ENCODE results near the gene SIK3. TPM values are rescaled to one million over a fixed set of nuclear protein-coding genes. Genes with fewer than 3 reads are reported as not detected.

The SIK3 gene
- total RNA-seq, 1 experiment from 2014 or later = 33.3 TPM

- Mint-ChIP-seq H3K4me1 (ENCODE audit: insufficient read depth, unreplicated experiment) (peaks cover 14% of the 10 kb centered on the region), H3K9me3 (ENCODE audit: unreplicated experiment) (no peaks in the 10 kb centered on the region), H3K27ac (ENCODE audit: low read depth, unreplicated experiment) (no peak overlapping the region), H3K27me3 (ENCODE audit: insufficient read depth, unreplicated experiment) (no peaks in the 10 kb centered on the region), H3K36me3 (ENCODE audit: insufficient read depth, unreplicated experiment) (no peaks in the 10 kb centered on the region), H3K4me3 (ENCODE audit: unreplicated experiment) (no peak overlapping the region)
- no TSS peak for BruUV-seq (replicated peaks)
- no peak for TF ChIP-seq CTCF (IDR thresholded peaks at IDR 0.05; ENCODE audit: unreplicated experiment)
- no peak for DNase-seq (ENCODE audit: unreplicated experiment)
- intact Hi-C loops (cut with micrococcal nuclease) = loop anchor here (10.0 kb wide), 1 partner anchor 113 kb away; the partner anchor contains the start of gene SIK3
- ChIA-PET CTCF (no interaction called here), POLR2A (interaction anchor here (0.8 to 1.5 kb wide), 3 partner anchors 9 to 116 kb away, joined by 3 to 6 read pairs (median 3); no protein-coding TSS in a partner anchor)
These were observed 116.9 kb downstream of the SIK3 start for GRCh38 chr11:116981266-116981885.

- Mint-ChIP-seq H3K9me3 (ENCODE audit: unreplicated experiment) (no peaks in the 10 kb centered on the region), H3K27me3 (ENCODE audit: insufficient read depth, unreplicated experiment) (no peaks in the 10 kb centered on the region), H3K4me3 (ENCODE audit: unreplicated experiment) (no peak overlapping the region), H3K4me1 (ENCODE audit: insufficient read depth, unreplicated experiment) (peaks cover 10% of the 10 kb centered on the region), H3K27ac (ENCODE audit: low read depth, unreplicated experiment) (no peak overlapping the region), H3K36me3 (ENCODE audit: insufficient read depth, unreplicated experiment) (no peaks in the 10 kb centered on the region)
- CTCF ChIA-PET = interaction anchor here (0.6 kb wide), 1 partner anchor 39 kb away, joined by 3 read pairs; no protein-coding TSS in a partner anchor
- no TSS peak for BruUV-seq (replicated peaks)
- no peak for TF ChIP-seq CTCF (IDR thresholded peaks at IDR 0.05; ENCODE audit: unreplicated experiment)
- intact Hi-C loops (cut with micrococcal nuclease) = loop anchor here (10.0 kb wide), 1 partner anchor 115 kb away; the partner anchor contains the start of gene SIK3
- POLR2A ChIA-PET = interaction anchor here (0.8 kb wide), 1 partner anchor 117 kb away, joined by 3 read pairs; no protein-coding TSS in a partner anchor
- no peak for DNase-seq (ENCODE audit: unreplicated experiment)
These were observed 118.0 kb downstream of the SIK3 start for GRCh38 chr11:116980136-116980793.

- TF ChIP-seq CTCF (IDR thresholded peaks at IDR 0.05; ENCODE audit: unreplicated experiment) = no peak
- ChIA-PET POLR2A (no interaction called here), CTCF (no interaction called here)
- H3K4me3 Mint-ChIP-seq (ENCODE audit: unreplicated experiment) = no peak overlapping the region
- H3K9me3 Mint-ChIP-seq (ENCODE audit: unreplicated experiment) = no peaks in the 10 kb centered on the region
- H3K27ac Mint-ChIP-seq (ENCODE audit: low read depth, unreplicated experiment) = no peak overlapping the region
- intact Hi-C loops (cut with micrococcal nuclease) = no loop called here
- DNase-seq (ENCODE audit: unreplicated experiment) = no peak
- no TSS peak for BruUV-seq (replicated peaks)
- H3K27me3 Mint-ChIP-seq (ENCODE audit: insufficient read depth, unreplicated experiment) = no peaks in the 10 kb centered on the region
- H3K36me3 Mint-ChIP-seq (ENCODE audit: insufficient read depth, unreplicated experiment) = no peaks in the 10 kb centered on the region
- no peaks in the 10 kb centered on the region for H3K4me1 Mint-ChIP-seq (ENCODE audit: insufficient read depth, unreplicated experiment)
These were observed 121.2 kb downstream of the SIK3 start for GRCh38 chr11:116976941-116977570.

GRCh38 chr11:116975661-116976060 is 122.6 kb downstream of the SIK3 start:
- Mint-ChIP-seq H3K4me1 (ENCODE audit: insufficient read depth, unreplicated experiment) (peaks cover 6% of the 10 kb centered on the region), H3K36me3 (ENCODE audit: insufficient read depth, unreplicated experiment) (no peaks in the 10 kb centered on the region), H3K27me3 (ENCODE audit: insufficient read depth, unreplicated experiment) (no peaks in the 10 kb centered on the region), H3K27ac (ENCODE audit: low read depth, unreplicated experiment) (no peak overlapping the region), H3K9me3 (ENCODE audit: unreplicated experiment) (no peaks in the 10 kb centered on the region), H3K4me3 (ENCODE audit: unreplicated experiment) (no peak overlapping the region)
- no peak for TF ChIP-seq CTCF (IDR thresholded peaks at IDR 0.05; ENCODE audit: unreplicated experiment)
- CTCF ChIA-PET = no interaction called here
- BruUV-seq (replicated peaks) = no TSS peak
- no peak for DNase-seq (ENCODE audit: unreplicated experiment)
- POLR2A ChIA-PET = interaction anchor here (0.6 to 2.1 kb wide), 3 partner anchors 9 to 63 kb away, joined by 3 to 8 read pairs (median 3); no protein-coding TSS in a partner anchor
- intact Hi-C loops (cut with micrococcal nuclease) = no loop called here
